HCT116 (cell line): ENCODE measurements around the gene SLC25A1. TPM values are rescaled to one million over a fixed set of nuclear protein-coding genes. Genes with fewer than 3 reads are reported as not detected.

Experiments used
- ATAC-seq: fragments of 200-7000 bp; cut with Tn5 transposase; 2 replicates; pipeline ENCODE4 v1.9.1; 2020; ENCODE audit warnings: mild to moderate bottlenecking, moderate library complexity
- BruUV-seq: library from RNA; stranded (reverse); fragments of 400-500 nt; replicated peaks from 2 replicates; lab custom pipeline; 2021; lab: Mats Ljungman, UMichigan
- CTCF ChIA-PET: fragments of 300-600 bp; sonication (Branson Sonifier 250); formaldehyde crosslinking; loops from one replicate; lab custom pipeline; 2021; ENCODE audit warnings: antibody characterized with exemption; lab: Charles Lee
- POLR2A ChIA-PET: fragments of 300-600, 350-600 bp; sonication (Branson Sonifier 250); formaldehyde crosslinking; loops from one replicate; lab custom pipeline; 2021; ENCODE audit warnings: antibody characterized with exemption; lab: Charles Lee
- RAD21 ChIA-PET, 2 experiments: fragments of 300-600 bp; sonication (Branson Sonifier 250); formaldehyde crosslinking; loops; one replicate each; lab custom pipeline; 2023; ENCODE audit warnings: low total read pairs in 2 of 2; ENCODE audit not compliant: uncharacterized antibody in 2 of 2, unreplicated experiment in 2 of 2, low non-redundant PET in 1 of 2; lab: Charles Lee
- DNase-seq: peaks from one replicate; pipeline ENCODE4 v3.0.0-alpha.2; 2010; ENCODE audit warnings: low read depth, low spot score
- H2AFZ ChIP-seq: fragments of 200-600 bp; shearing (Covaris generic), sonication (generic); 2 replicates; pipeline ENCODE4 v1.6.1; 2017; ENCODE audit warnings: low read depth, mixed run types, mixed read lengths, antibody characterized with exemption, low read length; ENCODE audit not compliant: poor library complexity, severe bottlenecking
- H3K27ac ChIP-seq: 2 replicates; pipeline ENCODE4 v1.5.1; 2012; ENCODE audit warnings: low read depth, low read length
- H3K27me3 ChIP-seq: fragments of 200-600 bp; sonication (generic); 2 replicates; pipeline ENCODE4 v1.6.1; 2016; ENCODE audit warnings: mixed run types, low read length, mixed read lengths; ENCODE audit not compliant: insufficient read depth
- H3K36me3 ChIP-seq, 2 experiments: fragments of 200-500 bp in 1 of 2; fragments of 200-600 bp in 1 of 2; sonication (Bioruptor generic) in 1 of 2; sonication (generic) in 1 of 2; 2 replicates each; pipeline versions ENCODE4 v1.5.1 to v1.6.1; 2014 to 2016; ENCODE audit warnings: low read length in 2 of 2, inconsistent platforms in 1 of 2, mixed read lengths in 1 of 2, mixed run types in 1 of 2; ENCODE audit not compliant: insufficient read depth in 2 of 2, control insufficient read depth in 1 of 2
- H3K4me1 ChIP-seq, 2 experiments: fragments of 200-600 bp in 1 of 2; sonication (generic) in 1 of 2; 2 replicates each; pipeline versions ENCODE4 v1.5.1 to v1.6.1; 2012 to 2017; ENCODE audit warnings: low read length in 2 of 2, inconsistent platforms in 1 of 2, mild to moderate bottlenecking in 1 of 2, mixed read lengths in 1 of 2, mixed run types in 1 of 2, moderate library complexity in 1 of 2; ENCODE audit not compliant: insufficient read depth in 2 of 2, control insufficient read depth in 1 of 2
- H3K4me2 ChIP-seq: fragments of 200-600 bp; sonication (generic); 2 replicates; pipeline ENCODE4 v1.6.1; 2017; ENCODE audit warnings: mixed run types, low read length, mixed read lengths
- H3K4me3 ChIP-seq, 2 experiments: fragments of 200-600 bp in 1 of 2; sonication (generic) in 1 of 2; replicated peaks in 1 of 2; 2 replicates each; pipeline ENCODE4 v1.5.1; 2011 to 2016; ENCODE audit warnings: low read length in 2 of 2, control low read depth in 1 of 2, low read depth in 1 of 2, mild to moderate bottlenecking in 1 of 2, mixed read lengths in 1 of 2, mixed run types in 1 of 2
- H3K79me2 ChIP-seq: fragments of 200-600 bp; sonication (generic); 2 replicates; pipeline ENCODE4 v1.6.1; 2017; ENCODE audit warnings: mild to moderate bottlenecking, mixed run types, low read length, moderate library complexity, mixed read lengths; ENCODE audit not compliant: insufficient read depth
- H3K9ac ChIP-seq: fragments of 200-600 bp; sonication (generic); 2 replicates; pipeline ENCODE4 v1.6.1; 2016; ENCODE audit warnings: low read length, mixed read lengths
- H3K9me2 ChIP-seq: fragments of 200-600 bp; sonication (generic), shearing (Covaris generic); 2 replicates; pipeline ENCODE4 v1.6.1; 2017; ENCODE audit warnings: mixed run types, mild to moderate bottlenecking, moderate library complexity; ENCODE audit not compliant: insufficient read depth
- H3K9me3 ChIP-seq, 2 experiments: fragments of 200-500 bp in 1 of 2; fragments of 200-600 bp in 1 of 2; sonication (Bioruptor generic) in 1 of 2; sonication (generic) in 1 of 2; 2 replicates each; pipeline ENCODE4 v1.6.1; 2014 to 2017; ENCODE audit warnings: low read length in 2 of 2, mixed read lengths in 2 of 2, inconsistent platforms in 1 of 2, low read depth in 1 of 2, mild to moderate bottlenecking in 1 of 2, mixed run types in 1 of 2, moderate library complexity in 1 of 2; ENCODE audit not compliant: control insufficient read depth in 1 of 2, insufficient read depth in 1 of 2
- H4K20me1 ChIP-seq: fragments of 200-600 bp; sonication (generic), shearing (Covaris generic); 2 replicates; pipeline ENCODE4 v1.6.1; 2017; ENCODE audit warnings: mixed run types, mild to moderate bottlenecking, moderate library complexity; ENCODE audit not compliant: insufficient read depth
- CTCF ChIP-seq, 3 experiments: fragments of 200-600 bp in 1 of 3; sonication (generic) in 1 of 3; IDR thresholded peaks in 2 of 3; conservative IDR thresholded peaks in 1 of 3; 2 replicates each; pipeline ENCODE4 v1.5.1; 2012 to 2017; ENCODE audit warnings: low read depth in 2 of 3, low read length in 2 of 3, antibody characterized with exemption in 1 of 3, borderline replicate concordance in 1 of 3, control low read depth in 1 of 3, mild to moderate bottlenecking in 1 of 3, mixed read lengths in 1 of 3, mixed run types in 1 of 3, moderate library complexity in 1 of 3; ENCODE audit not compliant: insufficient read depth in 1 of 3
- EGR1 ChIP-seq: IDR thresholded peaks from 2 replicates; pipeline ENCODE4 v1.6.1; 2012; ENCODE audit warnings: low read depth
- JUND ChIP-seq: IDR thresholded peaks from 2 replicates; pipeline ENCODE4 v1.6.1; 2012
- RAD21 ChIP-seq: IDR thresholded peaks from 2 replicates; pipeline ENCODE4 v1.6.1; 2012; ENCODE audit warnings: low read depth, mild to moderate bottlenecking
- intact Hi-C: fragments of 100-400 bp; cut with micrococcal nuclease; formaldehyde crosslinking; loops from 2 replicates; pipeline ENCODE4 v1.10.0; 2022
- total RNA-seq: library from RNA; stranded (reverse); gene quantifications from one replicate; pipeline ENCODE4 v1.2.1, GENCODE V29; 2021; ENCODE audit not compliant: unreplicated experiment
- TF ChIP-seq, protein P1 (sequence below): IDR thresholded peaks from 2 replicates; pipeline ENCODE4 v1.6.1; 2012

Gene SLC25A1
- total RNA-seq, 1 experiment from 2014 or later, result 146 TPM

- Histone ChIP-seq H3K9ac (no peak overlapping the region), H3K4me3 (no peak overlapping the region), H3K4me1 (peaks cover 9 to 30% of the 10 kb centered on the region in 2 experiments), H3K9me3 (no peaks in the 10 kb centered on the region), H3K36me3 (no peaks in the 10 kb centered on the region), H3K27ac (no peak overlapping the region), H3K4me2 (no peak overlapping the region), H3K27me3 (no peaks in the 10 kb centered on the region), H2AFZ (no peak overlapping the region), H4K20me1 (no peaks in the 10 kb centered on the region), H3K79me2 (peaks cover 13% of the 10 kb centered on the region; the same call in 1 of the 2 replicates), H3K9me2 (no peaks in the 10 kb centered on the region)
- POLR2A ChIA-PET, result no interaction called here
- DNase-seq (no peak), ATAC-seq (no peak)
- TF ChIP-seq, protein P1, sequence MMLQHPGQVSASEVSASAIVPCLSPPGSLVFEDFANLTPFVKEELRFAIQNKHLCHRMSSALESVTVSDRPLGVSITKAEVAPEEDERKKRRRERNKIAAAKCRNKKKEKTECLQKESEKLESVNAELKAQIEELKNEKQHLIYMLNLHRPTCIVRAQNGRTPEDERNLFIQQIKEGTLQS, result no peak
- no peak for TF ChIP-seq JUND
- CTCF ChIA-PET, result no interaction called here
- RAD21 ChIA-PET, result no interaction called here
- intact Hi-C loops, result no loop called here
- no TSS peak for BruUV-seq
Measured at GRCh38 chr22:19181786-19182471, 3.4 kb upstream of the SLC25A1 start.

DNA sequence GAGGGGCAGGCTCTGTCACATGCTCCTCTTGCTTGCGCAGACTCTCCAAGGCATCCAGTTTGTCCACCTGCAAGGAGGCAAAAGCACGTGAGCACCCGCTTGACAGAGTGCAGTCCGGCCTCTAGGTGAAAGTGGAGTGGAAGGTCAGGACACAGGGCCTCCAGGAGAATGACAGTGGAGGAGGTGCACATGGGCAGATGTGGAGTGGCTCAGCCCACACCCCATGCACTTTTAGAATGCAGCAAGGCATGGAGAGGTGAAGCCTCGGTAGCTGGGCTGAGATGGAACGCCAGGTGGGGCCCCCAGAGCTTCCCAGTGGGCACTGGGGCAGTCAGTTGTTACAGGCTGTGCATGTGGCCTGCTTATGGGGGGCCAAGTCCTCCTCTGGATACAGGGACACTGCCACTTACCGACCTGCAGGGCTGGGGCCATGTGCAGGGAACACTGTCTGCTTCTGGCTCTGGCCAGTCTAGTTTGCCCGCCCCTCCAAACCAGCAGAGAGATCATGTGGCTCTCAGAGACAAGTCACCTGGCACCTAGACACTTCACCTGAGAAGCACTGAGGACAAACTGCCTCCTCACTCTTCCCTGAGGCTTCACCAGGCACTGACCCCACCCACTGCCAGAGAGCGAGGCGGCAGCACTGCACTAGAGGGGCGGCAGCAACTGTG, 2.3 kb upstream of the SLC25A1 start:
- no peak overlapping the region for H3K4me2 ChIP-seq
- H3K4me3 ChIP-seq, result no peak overlapping the region
- no peak for TF ChIP-seq JUND
- no peak for TF ChIP-seq RAD21
- TF ChIP-seq CTCF (IDR thresholded peaks at IDR 0.05 in 2 of 3, conservative IDR thresholded peaks at IDR 0.05 in 1 of 3; ENCODE audit: borderline replicate concordance in 1 of 3, insufficient read depth in 1 of 3, low read depth in 2 of 3, low read length in 2 of 3), result no peak
- TF ChIP-seq EGR1, result no peak
- TF ChIP-seq, all 23 proteins: peak for 0
- Histone ChIP-seq H4K20me1 (no peaks in the 10 kb centered on the region), H3K36me3 (no peaks in the 10 kb centered on the region), H3K79me2 (peaks cover 22% of the 10 kb centered on the region; the same call in 1 of the 2 replicates), H3K27ac (no peak overlapping the region), H3K9me2 (no peaks in the 10 kb centered on the region), H3K4me1 (peaks cover 10 to 41% of the 10 kb centered on the region in 2 experiments), H3K9ac (no peak overlapping the region), H3K27me3 (no peaks in the 10 kb centered on the region), H2AFZ (no peak overlapping the region), H3K9me3 (no peaks in the 10 kb centered on the region)
- CTCF ChIA-PET, result no interaction called here
- DNase-seq (no peak), ATAC-seq (no peak)
- BruUV-seq, result no TSS peak
- intact Hi-C loops, result no loop called here
- POLR2A ChIA-PET, result no interaction called here
- RAD21 ChIA-PET, result no interaction called here
